OCI-LY7 (cell line): ENCODE data around the gene IL13RA1. TPM values are rescaled to one million over a fixed set of nuclear protein-coding genes. Genes with fewer than 3 reads are reported as not detected.

ENCODE experiments used
- BruUV-seq: library from RNA; stranded (reverse); fragments of 400-500 nt; replicated peaks from 2 replicates; lab custom pipeline; 2021; lab: Mats Ljungman, UMichigan
- CTCF ChIA-PET: fragments of 300-600 bp; sonication (Branson Sonifier 250); formaldehyde crosslinking; loops from one replicate; lab custom pipeline; 2022; ENCODE audit warnings: antibody characterized with exemption; ENCODE audit not compliant: unreplicated experiment; lab: Charles Lee
- POLR2A ChIA-PET: fragments of 300-600 bp; sonication (Branson Sonifier 250); formaldehyde crosslinking; loops from one replicate; lab custom pipeline; 2022; ENCODE audit warnings: antibody characterized with exemption; lab: Charles Lee
- DNase-seq: peaks from one replicate; pipeline ENCODE4 v3.0.0-alpha.2; 2015; ENCODE audit warnings: low spot score
- H2AFZ ChIP-seq: fragments of 200-600 bp; sonication (generic), shearing (Covaris generic); 2 replicates; pipeline ENCODE4 v1.6.1; 2014; ENCODE audit warnings: mild to moderate bottlenecking, antibody characterized with exemption, low read length, moderate library complexity
- H3K27ac ChIP-seq: fragments of 200-600 bp; sonication (generic); 2 replicates; pipeline ENCODE4 v1.5.1; 2014; ENCODE audit warnings: mixed run types, low read depth, mild to moderate bottlenecking, moderate library complexity, low read length, inconsistent platforms; ENCODE audit not compliant: poor library complexity, severe bottlenecking
- H3K36me3 ChIP-seq: fragments of 200-600 bp; sonication (generic); 2 replicates; pipeline ENCODE4 v1.6.1; 2014; ENCODE audit warnings: mild to moderate bottlenecking, antibody characterized with exemption, low read length, moderate library complexity, mixed read lengths; ENCODE audit not compliant: insufficient read depth
- H3K4me1 ChIP-seq: fragments of 200-600 bp; sonication (generic); 2 replicates; pipeline ENCODE4 v1.5.1; 2014; ENCODE audit warnings: mild to moderate bottlenecking, low read length; ENCODE audit not compliant: insufficient read depth, poor library complexity, severe bottlenecking
- H3K4me2 ChIP-seq: fragments of 200-600 bp; sonication (generic); 2 replicates; pipeline ENCODE4 v1.6.1; 2014; ENCODE audit warnings: mild to moderate bottlenecking, low read length
- H3K4me3 ChIP-seq: fragments of 200-600 bp; sonication (generic); 2 replicates; pipeline ENCODE4 v1.5.1; 2014; ENCODE audit warnings: mild to moderate bottlenecking, low read depth, low read length; ENCODE audit not compliant: poor library complexity, severe bottlenecking
- H3K79me2 ChIP-seq: fragments of 200-600 bp; sonication (generic); 2 replicates; pipeline ENCODE4 v1.6.1; 2016; ENCODE audit warnings: low read depth, mild to moderate bottlenecking, low read length, moderate library complexity, mixed read lengths; ENCODE audit not compliant: insufficient read depth
- H3K9me2 ChIP-seq: fragments of 200-600 bp; sonication (generic); 2 replicates; pipeline ENCODE4 v1.6.1; 2016; ENCODE audit warnings: mild to moderate bottlenecking, low read length, mixed read lengths; ENCODE audit not compliant: insufficient read depth
- H3K9me3 ChIP-seq: fragments of 200-600 bp; sonication (generic); 2 replicates; pipeline ENCODE4 v1.6.1; 2014; ENCODE audit warnings: mild to moderate bottlenecking, mixed run types, low read length, mixed read lengths
- H4K20me1 ChIP-seq: fragments of 200-600 bp; sonication (generic); 2 replicates; pipeline ENCODE4 v1.6.1; 2014; ENCODE audit warnings: mild to moderate bottlenecking, antibody characterized with exemption, low read length, moderate library complexity, mixed read lengths; ENCODE audit not compliant: insufficient read depth
- CTCF ChIP-seq: fragments of 200-600 bp; sonication (generic); conservative IDR thresholded peaks from 2 replicates; pipeline ENCODE4 v1.5.1; 2014; ENCODE audit warnings: mild to moderate bottlenecking, antibody characterized with exemption, low read length, moderate library complexity, mixed read lengths
- EZH2phosphoT487 ChIP-seq: fragments of 200-600 bp; sonication (generic); IDR thresholded peaks from 2 replicates; pipeline ENCODE4 v1.6.1; 2018; ENCODE audit warnings: low read depth, borderline replicate concordance, mild to moderate bottlenecking, mixed run types, antibody characterized with exemption, low read length, moderate library complexity, mixed read lengths
- intact Hi-C: fragments of 100-400 bp; cut with micrococcal nuclease; formaldehyde crosslinking; loops from one replicate; pipeline ENCODE4 v1.10.0; 2022; ENCODE audit not compliant: unreplicated experiment
- total RNA-seq, 2 experiments: library from RNA; depleted of rRNA in 1 of 2; stranded (reverse); fragments of >200 nt in 1 of 2; shearing (Covaris generic) in 1 of 2; gene quantifications; 2 replicates each; pipeline ENCODE4 v1.2.3, GENCODE V29; 2014 to 2022

The IL13RA1 gene
- total RNA-seq, 2 experiments from 2014 or later: not detected

GRCh38 chrX:118745570-118745969 lies 18.2 kb downstream of the IL13RA1 start:
- intact Hi-C loops: no loop called here
- CTCF ChIA-PET: no interaction called here
- Histone ChIP-seq H3K4me3 (no peak overlapping the region), H4K20me1 (no peaks in the 10 kb centered on the region), H2AFZ (no peak overlapping the region), H3K27ac (no peak overlapping the region), H3K9me2 (no peaks in the 10 kb centered on the region), H3K79me2 (no peaks in the 10 kb centered on the region), H3K9me3 (no peaks in the 10 kb centered on the region), H3K4me2 (no peak overlapping the region), H3K36me3 (no peaks in the 10 kb centered on the region), H3K4me1 (no peaks in the 10 kb centered on the region)
- DNase-seq: no peak
- POLR2A ChIA-PET: no interaction called here
- no peak for TF ChIP-seq EZH2phosphoT487
- no peak for TF ChIP-seq CTCF
- no TSS peak for BruUV-seq

- ChIA-PET POLR2A (no interaction called here), CTCF (no interaction called here)
- Histone ChIP-seq H3K4me3 (no peak overlapping the region), H4K20me1 (no peaks in the 10 kb centered on the region), H3K9me2 (no peaks in the 10 kb centered on the region), H3K9me3 (no peaks in the 10 kb centered on the region), H3K79me2 (no peaks in the 10 kb centered on the region), H2AFZ (no peak overlapping the region), H3K27ac (no peak overlapping the region), H3K4me2 (no peak overlapping the region), H3K4me1 (no peaks in the 10 kb centered on the region), H3K36me3 (no peaks in the 10 kb centered on the region)
- TF ChIP-seq EZH2phosphoT487 (no peak), CTCF (no peak)
- intact Hi-C loops: no loop called here
- no peak for DNase-seq
- no TSS peak for BruUV-seq
Measured at GRCh38 chrX:118751950-118752783, 24.8 kb downstream of the IL13RA1 start.

- CTCF ChIA-PET: no interaction called here
- TF ChIP-seq EZH2phosphoT487 (no peak), CTCF (no peak)
- BruUV-seq: no TSS peak
Measured at GRCh38 chrX:118755633-118756032, 28.2 kb downstream of the IL13RA1 start.

More at GRCh38 chrX:118755633-118756032, 28.2 kb downstream of the IL13RA1 start:
- no peaks in the 10 kb centered on the region for H3K36me3 ChIP-seq
- H2AFZ ChIP-seq: no peak overlapping the region
- H3K4me1 ChIP-seq: no peaks in the 10 kb centered on the region
- H3K9me3 ChIP-seq: no peaks in the 10 kb centered on the region
- DNase-seq: no peak
- H4K20me1 ChIP-seq: no peaks in the 10 kb centered on the region
- H3K27ac ChIP-seq: no peak overlapping the region
- no peaks in the 10 kb centered on the region for H3K79me2 ChIP-seq
- POLR2A ChIA-PET: no interaction called here
- H3K4me2 ChIP-seq: no peak overlapping the region
- H3K4me3 ChIP-seq: no peak overlapping the region
- intact Hi-C loops: no loop called here
- H3K9me2 ChIP-seq: no peaks in the 10 kb centered on the region
